ENCODE data around the gene MYLK.

Gene MYLK

GRCh38 chr3:123638936-123639689 lies 245.0 kb downstream of the MYLK start:
- no peaks in the 10 kb centered on the region for H3K4me1 Mint-ChIP-seq
- H3K27ac Mint-ChIP-seq: no peak overlapping the region
- no peak overlapping the region for H3K4me3 Mint-ChIP-seq

GRCh38 chr3:123637841-123638240 lies 246.3 kb downstream of the MYLK start:
- DNase-seq (no peak), ATAC-seq (no peak)
- Mint-ChIP-seq H3K4me1 (no peaks in the 10 kb centered on the region), H3K4me3 (no peak overlapping the region), H3K27ac (no peak overlapping the region), H3K27me3 (no peaks in the 10 kb centered on the region), H3K9me3 (no peaks in the 10 kb centered on the region)

More at GRCh38 chr3:123638936-123639689, 245.0 kb downstream of the MYLK start:
- DNase-seq (no peak), ATAC-seq (no peak)
- H3K27me3 Mint-ChIP-seq: no peaks in the 10 kb centered on the region
- H3K9me3 Mint-ChIP-seq: no peaks in the 10 kb centered on the region

GRCh38 chr3:123637131-123637530 lies 247.0 kb downstream of the MYLK start:
- no peak overlapping the region for H3K27ac Mint-ChIP-seq
- DNase-seq (no peak), ATAC-seq (no peak)
- H3K9me3 Mint-ChIP-seq: no peaks in the 10 kb centered on the region
- no peaks in the 10 kb centered on the region for H3K27me3 Mint-ChIP-seq
- no peak overlapping the region for H3K4me3 Mint-ChIP-seq
- no peaks in the 10 kb centered on the region for H3K4me1 Mint-ChIP-seq

GRCh38 chr3:123636431-123636841 lies 247.7 kb downstream of the MYLK start:
- H3K4me3 Mint-ChIP-seq: no peak overlapping the region
- ATAC-seq: no peak
- H3K27me3 Mint-ChIP-seq: no peaks in the 10 kb centered on the region
- DNase-seq: no peak
- H3K27ac Mint-ChIP-seq: no peak overlapping the region
- H3K4me1 Mint-ChIP-seq: no peaks in the 10 kb centered on the region
- H3K9me3 Mint-ChIP-seq: no peaks in the 10 kb centered on the region

- Mint-ChIP-seq H3K27ac (peak overlapping the region in 1 of 2 donors; percentile 10), H3K9me3 (no peaks in the 10 kb centered on the region), H3K27me3 (no peaks in the 10 kb centered on the region), H3K4me1 (no peaks in the 10 kb centered on the region), H3K4me3 (no peak overlapping the region)
- DNase-seq: no peak
- ATAC-seq: no peak
These were observed 248.4 kb downstream of the MYLK start for GRCh38 chr3:123635717-123636116.

GRCh38 chr3:123635217-123635616 lies 248.9 kb downstream of the MYLK start:
- Mint-ChIP-seq H3K4me1 (no peaks in the 10 kb centered on the region), H3K27ac (peak overlapping the region in 1 of 2 donors; percentile 10), H3K4me3 (no peak overlapping the region), H3K27me3 (no peaks in the 10 kb centered on the region), H3K9me3 (no peaks in the 10 kb centered on the region)
- ATAC-seq (no peak), DNase-seq (no peak)

GRCh38 chr3:123634149-123635051 lies 249.7 kb downstream of the MYLK start:
- H3K27me3 Mint-ChIP-seq: no peaks in the 10 kb centered on the region
- no peak for DNase-seq
- no peak overlapping the region for H3K27ac Mint-ChIP-seq
- no peak for ATAC-seq
- H3K4me1 Mint-ChIP-seq: no peaks in the 10 kb centered on the region
- H3K4me3 Mint-ChIP-seq: no peak overlapping the region
- H3K9me3 Mint-ChIP-seq: no peaks in the 10 kb centered on the region

GRCh38 chr3:123633530-123633929 lies 250.6 kb downstream of the MYLK start:
- no peaks in the 10 kb centered on the region for H3K27me3 Mint-ChIP-seq
- ATAC-seq (no peak), DNase-seq (no peak)
- no peak overlapping the region for H3K27ac Mint-ChIP-seq
- H3K4me1 Mint-ChIP-seq: no peaks in the 10 kb centered on the region
- no peak overlapping the region for H3K4me3 Mint-ChIP-seq
- H3K9me3 Mint-ChIP-seq: no peaks in the 10 kb centered on the region

GRCh38 chr3:123632161-123632655 lies 251.9 kb downstream of the MYLK start:
- no peaks in the 10 kb centered on the region for H3K27me3 Mint-ChIP-seq
- H3K4me3 Mint-ChIP-seq: no peak overlapping the region
- no peak overlapping the region for H3K27ac Mint-ChIP-seq
- DNase-seq: no peak
- no peak for ATAC-seq
- H3K9me3 Mint-ChIP-seq: no peaks in the 10 kb centered on the region
- H3K4me1 Mint-ChIP-seq: no peaks in the 10 kb centered on the region

- Mint-ChIP-seq H3K27ac (no peak overlapping the region), H3K4me1 (no peaks in the 10 kb centered on the region), H3K9me3 (no peaks in the 10 kb centered on the region), H3K27me3 (no peaks in the 10 kb centered on the region), H3K4me3 (no peak overlapping the region)
- DNase-seq: no peak
- ATAC-seq: no peak
These were observed 254.4 kb downstream of the MYLK start for GRCh38 chr3:123629747-123630047.

GRCh38 chr3:123628996-123629746 lies 255.0 kb downstream of the MYLK start:
- H3K4me3 Mint-ChIP-seq: no peak overlapping the region
- H3K4me1 Mint-ChIP-seq: no peaks in the 10 kb centered on the region
- no peak for ATAC-seq
- no peaks in the 10 kb centered on the region for H3K27me3 Mint-ChIP-seq
- H3K27ac Mint-ChIP-seq: no peak overlapping the region
- H3K9me3 Mint-ChIP-seq: no peaks in the 10 kb centered on the region
- no peak for DNase-seq

GRCh38 chr3:123627673-123628670 lies 256.2 kb downstream of the MYLK start:
- ATAC-seq: no peak
- peak overlapping the region in 1 of 2 donors; percentile 92 for H3K27ac Mint-ChIP-seq
- no peaks in the 10 kb centered on the region for H3K27me3 Mint-ChIP-seq
- no peak for DNase-seq
- H3K4me3 Mint-ChIP-seq: no peak overlapping the region
- no peaks in the 10 kb centered on the region for H3K4me1 Mint-ChIP-seq
- H3K9me3 Mint-ChIP-seq: no peaks in the 10 kb centered on the region

GRCh38 chr3:123626881-123627280 lies 257.3 kb downstream of the MYLK start:
- ATAC-seq (no peak), DNase-seq (no peak)
- Mint-ChIP-seq H3K27ac (no peak overlapping the region), H3K27me3 (no peaks in the 10 kb centered on the region), H3K4me1 (no peaks in the 10 kb centered on the region), H3K9me3 (no peaks in the 10 kb centered on the region), H3K4me3 (no peak overlapping the region)

GRCh38 chr3:123624302-123624701 lies 259.8 kb downstream of the MYLK start:
- no peaks in the 10 kb centered on the region for H3K4me1 Mint-ChIP-seq
- no peak overlapping the region for H3K4me3 Mint-ChIP-seq
- H3K9me3 Mint-ChIP-seq: no peaks in the 10 kb centered on the region
- ATAC-seq (no peak), DNase-seq (no peak)
- peak overlapping the region in 1 of 2 donors; percentile 55 for H3K27ac Mint-ChIP-seq
- H3K27me3 Mint-ChIP-seq: no peaks in the 10 kb centered on the region

Measured in stimulated activated naive CD8-positive, alpha-beta T cell treated with anti-CD3 and anti-CD28 coated beads, Interleukin-15, amount 100 ng/mL, for 72 hours (primary cell).